GM12878 (cell line): ENCODE measurements around the gene MYO16. TPM values are rescaled to one million over a fixed set of nuclear protein-coding genes. Genes with fewer than 3 reads are reported as not detected.

Source experiments
- ATAC-seq: fragments of 200-7000 bp; cut with Tn5 transposase; 3 replicates; pipeline ENCODE4 v1.9.1; 2020; ENCODE audit warnings: mild to moderate bottlenecking, moderate library complexity
- BruUV-seq: library from RNA; stranded (reverse); fragments of 400-500 nt; replicated peaks from 2 replicates; lab custom pipeline; 2021; lab: Mats Ljungman, UMichigan
- CTCF ChIA-PET: fragments of 300-600 bp; sonication (Branson Sonifier 250); formaldehyde crosslinking; extraction: SDS; loops from one replicate; lab custom pipeline; 2021; ENCODE audit warnings: inconsistent platforms; lab: Yijun Ruan, JAX
- POLR2A ChIA-PET: fragments of 350-600 bp; formaldehyde crosslinking; extraction: SDS; loops from one replicate; lab custom pipeline; 2021; ENCODE audit warnings: inconsistent platforms; lab: Charles Lee
- RAD21 ChIA-PET: fragments of 300-600 bp; sonication (Branson Sonifier 250); formaldehyde crosslinking; loops from one replicate; lab custom pipeline; 2023; ENCODE audit warnings: antibody characterized with exemption; ENCODE audit not compliant: unreplicated experiment; lab: Charles Lee
- SMC1A ChIA-PET: fragments of 300-600 bp; sonication (Branson Sonifier 250); formaldehyde crosslinking; loops from one replicate; lab custom pipeline; 2023; ENCODE audit not compliant: unreplicated experiment, uncharacterized antibody; lab: Charles Lee
- DNase-seq: peaks from one replicate; pipeline ENCODE4 v3.0.0-alpha.2; 2011; ENCODE audit warnings: low read depth, low spot score
- FAIRE-seq: peaks from 3 replicates; lab custom pipeline; 2011; peaks lifted over from hg19 to GRCh38; lab: Jason Lieb, UNC
- H2AFZ ChIP-seq: 2 replicates; pipeline ENCODE4 v1.6.0; 2011; ENCODE audit warnings: low read depth, low read length, control low read depth; ENCODE audit not compliant: control insufficient read depth
- H3K27ac ChIP-seq: 2 replicates; pipeline ENCODE4 v1.5.1; 2011; ENCODE audit warnings: control low read depth; ENCODE audit not compliant: control insufficient read depth, insufficient read depth
- H3K27me3 ChIP-seq, 2 experiments: replicated peaks in 1 of 2; 2 replicates each; pipeline versions ENCODE4 v1.6.0 to v1.6.1; 2011; ENCODE audit warnings: low read length in 1 of 2; ENCODE audit not compliant: control insufficient read depth in 2 of 2, insufficient read depth in 2 of 2
- H3K36me3 ChIP-seq, 2 experiments: 2 replicates each; pipeline ENCODE4 v1.5.1; 2011; ENCODE audit warnings: low read length in 1 of 2; ENCODE audit not compliant: control insufficient read depth in 2 of 2, insufficient read depth in 2 of 2
- H3K4me1 ChIP-seq: 2 replicates; pipeline ENCODE4 v1.6.1; 2011; ENCODE audit warnings: mild to moderate bottlenecking, low read length, moderate library complexity, mixed read lengths; ENCODE audit not compliant: control insufficient read depth, insufficient read depth
- H3K4me2 ChIP-seq: 2 replicates; pipeline ENCODE4 v1.6.0; 2011; ENCODE audit warnings: control low read depth; ENCODE audit not compliant: control insufficient read depth, insufficient read depth
- H3K4me3 ChIP-seq: fragments of 200-600 bp; sonication (generic); 2 replicates; pipeline ENCODE4 v1.5.1; 2016
- H3K79me2 ChIP-seq: 2 replicates; pipeline ENCODE4 v1.6.0; 2011; ENCODE audit warnings: low read length; ENCODE audit not compliant: control insufficient read depth, insufficient read depth
- H3K9ac ChIP-seq: 2 replicates; pipeline ENCODE4 v1.8.0; 2011; ENCODE audit warnings: low read length, control low read depth, mixed read lengths; ENCODE audit not compliant: control insufficient read depth, insufficient read depth
- H3K9me3 ChIP-seq: replicated peaks from 3 replicates; pipeline ENCODE4 v1.5.1; 2011; ENCODE audit warnings: mild to moderate bottlenecking, low read length; ENCODE audit not compliant: control insufficient read depth, insufficient read depth
- H4K20me1 ChIP-seq: 2 replicates; pipeline ENCODE4 v1.6.0; 2011; ENCODE audit not compliant: control insufficient read depth, insufficient read depth
- ASH2L ChIP-seq: fragments of 300-600, 200-600 bp; sonication (generic); IDR thresholded peaks from 2 replicates; pipeline ENCODE4 v1.6.1; 2017; ENCODE audit warnings: low read depth, mild to moderate bottlenecking, borderline replicate concordance
- EED ChIP-seq: sonication (generic); IDR thresholded peaks from 2 replicates; pipeline ENCODE4 v1.6.1; 2016; ENCODE audit warnings: antibody characterized with exemption, low read depth
- FOXK2 ChIP-seq: fragments of 450-650 bp; IDR thresholded peaks from 2 replicates; pipeline ENCODE4 v1.6.1; 2017; ENCODE audit warnings: mild to moderate bottlenecking, moderate library complexity
- FOXM1 ChIP-seq: IDR thresholded peaks from 2 replicates; pipeline ENCODE4 v1.6.1; 2012; ENCODE audit warnings: low read depth, mild to moderate bottlenecking, inconsistent platforms, low read length, moderate library complexity
- HCFC1 ChIP-seq: fragments of 150-350 bp; IDR thresholded peaks from 2 replicates; pipeline ENCODE4 v1.6.1; 2014; ENCODE audit warnings: low read length
- KLF5 ChIP-seq: fragments of 450-650 bp; IDR thresholded peaks from 2 replicates; pipeline ENCODE4 v1.6.1; 2014; ENCODE audit warnings: mild to moderate bottlenecking; ENCODE audit not compliant: partially characterized antibody
- NFYA ChIP-seq: IDR thresholded peaks from 2 replicates; pipeline ENCODE4 v1.6.1; 2011; ENCODE audit warnings: low read depth, mild to moderate bottlenecking, low read length, improper control_type of control experiment, borderline replicate concordance
- POLR2AphosphoS2 ChIP-seq: IDR thresholded peaks from 2 replicates; pipeline ENCODE4 v1.6.1; 2011; ENCODE audit warnings: low read depth, mild to moderate bottlenecking, low read length, improper control_type of control experiment, moderate library complexity
- RUNX3 ChIP-seq: IDR thresholded peaks from 2 replicates; pipeline ENCODE4 v1.6.1; 2012; ENCODE audit warnings: low read length, inconsistent platforms
- STAT1 ChIP-seq: fragments of 450-650 bp; conservative IDR thresholded peaks from 2 replicates; pipeline ENCODE4 v1.6.1; 2014; ENCODE audit warnings: antibody characterized with exemption, mild to moderate bottlenecking
- ZBED1 ChIP-seq: IDR thresholded peaks from 2 replicates; pipeline ENCODE4 v1.6.1; 2016; ENCODE audit warnings: borderline replicate concordance
- ZNF207 ChIP-seq: fragments of 450-650 bp; IDR thresholded peaks from 2 replicates; pipeline ENCODE4 v1.6.1; 2014; ENCODE audit warnings: antibody characterized with exemption, mild to moderate bottlenecking, borderline replicate concordance
- ZNF217 ChIP-seq: fragments of 450-650 bp; IDR thresholded peaks from 2 replicates; pipeline ENCODE4 v1.6.1; 2017; ENCODE audit warnings: antibody characterized with exemption, mild to moderate bottlenecking
- ZNF384 ChIP-seq: IDR thresholded peaks from 2 replicates; pipeline ENCODE4 v1.6.1; 2012; ENCODE audit warnings: low read depth, mild to moderate bottlenecking, low read length, improper control_type of control experiment, borderline replicate concordance
- in situ Hi-C: fragments of 300-500 bp; cut with MboI; formaldehyde crosslinking; loops from 9 replicates; pipeline ENCODE4 v1.14.3; 2018; ENCODE audit warnings: mixed read lengths
- intact Hi-C: fragments of 100-400 bp; cut with micrococcal nuclease; formaldehyde crosslinking; loops from one replicate; pipeline ENCODE4 v1.14.2; 2022; ENCODE audit not compliant: unreplicated experiment
- polyA plus RNA-seq, 11 experiments: library from polyadenylated mRNA; depleted of rRNA in 4 of 11; unstranded in 6 of 11; stranded (reverse) in 5 of 11; fragments of >200 nt; fragmentation: Nextera tagmentation in 4 of 11; fragmentation: Illumina TruSeq in 1 of 11; extraction: Ambion mirVana in 4 of 11; extraction: Trizol in 1 of 11; gene quantifications; 1 replicate in 1 of 11; 2 replicates in 10 of 11; pipeline versions ENCODE4 v1.2.1 to v1.2.3, GENCODE V29; 2011 to 2016; ENCODE audit warnings: inconsistent platforms in 2 of 11, missing spikeins in 2 of 11, low read depth in 1 of 11
- total RNA-seq, 4 experiments: library from RNA; depleted of rRNA in 3 of 4; stranded (reverse); fragments of >200 nt in 3 of 4; fragmentation: Illumina TruSeq in 1 of 4; extraction: Trizol in 1 of 4; gene quantifications; 2 replicates each; pipeline versions ENCODE4 v1.2.1 to v1.2.3, GENCODE V29; 2013 to 2021
- TF ChIP-seq, protein P1 (sequence below), 3 experiments: IDR thresholded peaks in 2 of 3; conservative IDR thresholded peaks in 1 of 3; 2 replicates each; pipeline ENCODE4 v1.5.1; 2011; ENCODE audit warnings: low read depth in 3 of 3, low read length in 3 of 3, mild to moderate bottlenecking in 3 of 3, control low read depth in 2 of 3, moderate library complexity in 2 of 3, inconsistent platforms in 1 of 3, mixed read lengths in 1 of 3; ENCODE audit not compliant: control insufficient read depth in 2 of 3, insufficient read depth in 1 of 3; ENCODE audit errors: extremely low read depth in 1 of 3
- TF ChIP-seq, protein P2 (sequence below): fragments of 450-650 bp; IDR thresholded peaks from 2 replicates; pipeline ENCODE4 v1.6.1; 2017; ENCODE audit warnings: mild to moderate bottlenecking, moderate library complexity
- TF ChIP-seq, protein P3 (sequence below): IDR thresholded peaks from 2 replicates; pipeline ENCODE4 v1.6.1; 2012; ENCODE audit warnings: low read depth, low read length, improper control_type of control experiment

MYO16 gene
- total and polyA plus RNA-seq, 10 of the 15 experiments (the other 5 are each of a cell fraction or from before 2014, with no cell fraction given): under 0.01 to 1.7 (median 0.05) TPM; not detected in 4

DNA sequence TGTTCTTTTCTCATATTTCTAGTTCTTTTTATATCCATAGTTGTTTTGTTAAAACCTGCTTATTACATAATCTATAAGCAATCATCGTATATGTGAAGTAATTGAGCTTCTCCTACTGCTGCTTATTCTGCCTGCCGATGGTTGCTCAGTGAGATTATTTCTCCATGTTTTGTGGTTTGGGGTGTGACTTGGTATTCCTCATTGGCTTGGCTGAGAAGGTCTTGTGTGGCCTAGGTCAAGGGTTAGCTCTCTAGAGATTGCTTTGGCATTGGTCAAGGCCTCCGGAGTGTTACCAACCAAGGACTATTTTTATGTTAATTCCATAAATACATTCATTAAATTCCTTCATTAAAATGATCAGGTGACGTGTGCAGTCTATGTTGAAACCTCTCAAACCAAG lies 302.8 kb downstream of the MYO16 start (continued):
- no peak for TF ChIP-seq KLF5
- no peak for TF ChIP-seq POLR2AphosphoS2
- TF ChIP-seq NFYA: no peak
- no peak for TF ChIP-seq FOXK2

DNA sequence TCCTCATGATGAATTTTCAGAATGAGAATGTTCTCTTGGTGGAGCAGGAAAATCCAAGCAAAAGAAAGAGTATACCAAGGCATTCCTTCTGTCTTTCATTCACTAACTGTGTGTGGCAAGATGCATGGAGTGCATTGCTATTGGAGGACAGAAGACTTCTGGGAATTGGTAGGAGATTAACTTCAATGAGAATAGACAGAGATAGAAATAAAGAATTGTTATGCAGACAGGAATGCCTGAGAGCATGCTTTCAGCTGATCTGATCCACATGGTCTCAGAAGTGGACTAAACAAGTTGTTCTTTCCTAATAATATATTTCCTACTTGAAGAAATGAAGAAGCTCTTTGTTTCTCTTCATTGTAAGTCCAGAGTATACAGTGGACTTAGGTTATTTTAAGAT lies 303.6 kb downstream of the MYO16 start:
- no peaks in the 10 kb centered on the region for H3K79me2 ChIP-seq
- RAD21 ChIA-PET: no interaction called here
- H3K4me1 ChIP-seq: no peaks in the 10 kb centered on the region
- no peak overlapping the region for H2AFZ ChIP-seq
- DNase-seq (no peak), ATAC-seq (no peak), FAIRE-seq (no peak)
- no peaks in the 10 kb centered on the region for H4K20me1 ChIP-seq
- H3K27me3 ChIP-seq: no peaks in the 10 kb centered on the region
- no peaks in the 10 kb centered on the region for H3K36me3 ChIP-seq
- SMC1A ChIA-PET: no interaction called here
- no peak overlapping the region for H3K4me3 ChIP-seq
- in situ Hi-C loops (no loop called here), intact Hi-C loops (no loop called here)
- POLR2A ChIA-PET: no interaction called here
- H3K27ac ChIP-seq: no peak overlapping the region
- no TSS peak for BruUV-seq
- no peaks in the 10 kb centered on the region for H3K9me3 ChIP-seq
- H3K4me2 ChIP-seq: no peak overlapping the region
- no peak overlapping the region for H3K9ac ChIP-seq
- CTCF ChIA-PET: interaction anchor here (1.0 kb wide), 1 partner anchor 19 kb away, joined by 6 read pairs; no protein-coding TSS in a partner anchor
- TF ChIP-seq, protein P1, sequence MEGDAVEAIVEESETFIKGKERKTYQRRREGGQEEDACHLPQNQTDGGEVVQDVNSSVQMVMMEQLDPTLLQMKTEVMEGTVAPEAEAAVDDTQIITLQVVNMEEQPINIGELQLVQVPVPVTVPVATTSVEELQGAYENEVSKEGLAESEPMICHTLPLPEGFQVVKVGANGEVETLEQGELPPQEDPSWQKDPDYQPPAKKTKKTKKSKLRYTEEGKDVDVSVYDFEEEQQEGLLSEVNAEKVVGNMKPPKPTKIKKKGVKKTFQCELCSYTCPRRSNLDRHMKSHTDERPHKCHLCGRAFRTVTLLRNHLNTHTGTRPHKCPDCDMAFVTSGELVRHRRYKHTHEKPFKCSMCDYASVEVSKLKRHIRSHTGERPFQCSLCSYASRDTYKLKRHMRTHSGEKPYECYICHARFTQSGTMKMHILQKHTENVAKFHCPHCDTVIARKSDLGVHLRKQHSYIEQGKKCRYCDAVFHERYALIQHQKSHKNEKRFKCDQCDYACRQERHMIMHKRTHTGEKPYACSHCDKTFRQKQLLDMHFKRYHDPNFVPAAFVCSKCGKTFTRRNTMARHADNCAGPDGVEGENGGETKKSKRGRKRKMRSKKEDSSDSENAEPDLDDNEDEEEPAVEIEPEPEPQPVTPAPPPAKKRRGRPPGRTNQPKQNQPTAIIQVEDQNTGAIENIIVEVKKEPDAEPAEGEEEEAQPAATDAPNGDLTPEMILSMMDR (IDR thresholded peaks at IDR 0.05 in 2 of 3, conservative IDR thresholded peaks at IDR 0.05 in 1 of 3; ENCODE audit: control insufficient read depth in 2 of 3, extremely low read depth in 1 of 3, insufficient read depth in 1 of 3, low read depth in 3 of 3, low read length in 3 of 3): no peak
- no peak for TF ChIP-seq ZNF207
- TF ChIP-seq FOXM1: no peak
- no peak for TF ChIP-seq STAT1
- TF ChIP-seq NFYA: no peak
- no peak for TF ChIP-seq ASH2L
- TF ChIP-seq ZBED1: no peak
- no peak for TF ChIP-seq RUNX3
- no peak for TF ChIP-seq EED
- no peak for TF ChIP-seq HCFC1
- no peak for TF ChIP-seq ZNF384
- TF ChIP-seq, protein P2, sequence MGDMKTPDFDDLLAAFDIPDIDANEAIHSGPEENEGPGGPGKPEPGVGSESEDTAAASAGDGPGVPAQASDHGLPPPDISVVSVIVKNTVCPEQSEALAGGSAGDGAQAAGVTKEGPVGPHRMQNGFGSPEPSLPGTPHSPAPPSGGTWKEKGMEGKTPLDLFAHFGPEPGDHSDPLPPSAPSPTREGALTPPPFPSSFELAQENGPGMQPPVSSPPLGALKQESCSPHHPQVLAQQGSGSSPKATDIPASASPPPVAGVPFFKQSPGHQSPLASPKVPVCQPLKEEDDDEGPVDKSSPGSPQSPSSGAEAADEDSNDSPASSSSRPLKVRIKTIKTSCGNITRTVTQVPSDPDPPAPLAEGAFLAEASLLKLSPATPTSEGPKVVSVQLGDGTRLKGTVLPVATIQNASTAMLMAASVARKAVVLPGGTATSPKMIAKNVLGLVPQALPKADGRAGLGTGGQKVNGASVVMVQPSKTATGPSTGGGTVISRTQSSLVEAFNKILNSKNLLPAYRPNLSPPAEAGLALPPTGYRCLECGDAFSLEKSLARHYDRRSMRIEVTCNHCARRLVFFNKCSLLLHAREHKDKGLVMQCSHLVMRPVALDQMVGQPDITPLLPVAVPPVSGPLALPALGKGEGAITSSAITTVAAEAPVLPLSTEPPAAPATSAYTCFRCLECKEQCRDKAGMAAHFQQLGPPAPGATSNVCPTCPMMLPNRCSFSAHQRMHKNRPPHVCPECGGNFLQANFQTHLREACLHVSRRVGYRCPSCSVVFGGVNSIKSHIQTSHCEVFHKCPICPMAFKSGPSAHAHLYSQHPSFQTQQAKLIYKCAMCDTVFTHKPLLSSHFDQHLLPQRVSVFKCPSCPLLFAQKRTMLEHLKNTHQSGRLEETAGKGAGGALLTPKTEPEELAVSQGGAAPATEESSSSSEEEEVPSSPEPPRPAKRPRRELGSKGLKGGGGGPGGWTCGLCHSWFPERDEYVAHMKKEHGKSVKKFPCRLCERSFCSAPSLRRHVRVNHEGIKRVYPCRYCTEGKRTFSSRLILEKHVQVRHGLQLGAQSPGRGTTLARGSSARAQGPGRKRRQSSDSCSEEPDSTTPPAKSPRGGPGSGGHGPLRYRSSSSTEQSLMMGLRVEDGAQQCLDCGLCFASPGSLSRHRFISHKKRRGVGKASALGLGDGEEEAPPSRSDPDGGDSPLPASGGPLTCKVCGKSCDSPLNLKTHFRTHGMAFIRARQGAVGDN: no peak
- TF ChIP-seq, protein P3, sequence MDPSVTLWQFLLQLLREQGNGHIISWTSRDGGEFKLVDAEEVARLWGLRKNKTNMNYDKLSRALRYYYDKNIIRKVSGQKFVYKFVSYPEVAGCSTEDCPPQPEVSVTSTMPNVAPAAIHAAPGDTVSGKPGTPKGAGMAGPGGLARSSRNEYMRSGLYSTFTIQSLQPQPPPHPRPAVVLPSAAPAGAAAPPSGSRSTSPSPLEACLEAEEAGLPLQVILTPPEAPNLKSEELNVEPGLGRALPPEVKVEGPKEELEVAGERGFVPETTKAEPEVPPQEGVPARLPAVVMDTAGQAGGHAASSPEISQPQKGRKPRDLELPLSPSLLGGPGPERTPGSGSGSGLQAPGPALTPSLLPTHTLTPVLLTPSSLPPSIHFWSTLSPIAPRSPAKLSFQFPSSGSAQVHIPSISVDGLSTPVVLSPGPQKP: no peak
- TF ChIP-seq ZNF217: no peak
